K562 treated with DMSO at 1 percent for 12 hours (cell line): Measurements from ENCODE around the gene CILP. TPM values are rescaled to one million over a fixed set of nuclear protein-coding genes. Genes with fewer than 3 reads are reported as not detected.

ENCODE experiments used
- total RNA-seq: library from RNA; unstranded; fragments of 300-600 nt; gene quantifications from 2 replicates; pipeline ENCODE4 v1.2.3, GENCODE V29; 2022; ENCODE audit not compliant: insufficient read depth

The CILP gene, protein sequence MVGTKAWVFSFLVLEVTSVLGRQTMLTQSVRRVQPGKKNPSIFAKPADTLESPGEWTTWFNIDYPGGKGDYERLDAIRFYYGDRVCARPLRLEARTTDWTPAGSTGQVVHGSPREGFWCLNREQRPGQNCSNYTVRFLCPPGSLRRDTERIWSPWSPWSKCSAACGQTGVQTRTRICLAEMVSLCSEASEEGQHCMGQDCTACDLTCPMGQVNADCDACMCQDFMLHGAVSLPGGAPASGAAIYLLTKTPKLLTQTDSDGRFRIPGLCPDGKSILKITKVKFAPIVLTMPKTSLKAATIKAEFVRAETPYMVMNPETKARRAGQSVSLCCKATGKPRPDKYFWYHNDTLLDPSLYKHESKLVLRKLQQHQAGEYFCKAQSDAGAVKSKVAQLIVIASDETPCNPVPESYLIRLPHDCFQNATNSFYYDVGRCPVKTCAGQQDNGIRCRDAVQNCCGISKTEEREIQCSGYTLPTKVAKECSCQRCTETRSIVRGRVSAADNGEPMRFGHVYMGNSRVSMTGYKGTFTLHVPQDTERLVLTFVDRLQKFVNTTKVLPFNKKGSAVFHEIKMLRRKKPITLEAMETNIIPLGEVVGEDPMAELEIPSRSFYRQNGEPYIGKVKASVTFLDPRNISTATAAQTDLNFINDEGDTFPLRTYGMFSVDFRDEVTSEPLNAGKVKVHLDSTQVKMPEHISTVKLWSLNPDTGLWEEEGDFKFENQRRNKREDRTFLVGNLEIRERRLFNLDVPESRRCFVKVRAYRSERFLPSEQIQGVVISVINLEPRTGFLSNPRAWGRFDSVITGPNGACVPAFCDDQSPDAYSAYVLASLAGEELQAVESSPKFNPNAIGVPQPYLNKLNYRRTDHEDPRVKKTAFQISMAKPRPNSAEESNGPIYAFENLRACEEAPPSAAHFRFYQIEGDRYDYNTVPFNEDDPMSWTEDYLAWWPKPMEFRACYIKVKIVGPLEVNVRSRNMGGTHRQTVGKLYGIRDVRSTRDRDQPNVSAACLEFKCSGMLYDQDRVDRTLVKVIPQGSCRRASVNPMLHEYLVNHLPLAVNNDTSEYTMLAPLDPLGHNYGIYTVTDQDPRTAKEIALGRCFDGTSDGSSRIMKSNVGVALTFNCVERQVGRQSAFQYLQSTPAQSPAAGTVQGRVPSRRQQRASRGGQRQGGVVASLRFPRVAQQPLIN
- not detected in 2 replicates for total RNA-seq

DNA sequence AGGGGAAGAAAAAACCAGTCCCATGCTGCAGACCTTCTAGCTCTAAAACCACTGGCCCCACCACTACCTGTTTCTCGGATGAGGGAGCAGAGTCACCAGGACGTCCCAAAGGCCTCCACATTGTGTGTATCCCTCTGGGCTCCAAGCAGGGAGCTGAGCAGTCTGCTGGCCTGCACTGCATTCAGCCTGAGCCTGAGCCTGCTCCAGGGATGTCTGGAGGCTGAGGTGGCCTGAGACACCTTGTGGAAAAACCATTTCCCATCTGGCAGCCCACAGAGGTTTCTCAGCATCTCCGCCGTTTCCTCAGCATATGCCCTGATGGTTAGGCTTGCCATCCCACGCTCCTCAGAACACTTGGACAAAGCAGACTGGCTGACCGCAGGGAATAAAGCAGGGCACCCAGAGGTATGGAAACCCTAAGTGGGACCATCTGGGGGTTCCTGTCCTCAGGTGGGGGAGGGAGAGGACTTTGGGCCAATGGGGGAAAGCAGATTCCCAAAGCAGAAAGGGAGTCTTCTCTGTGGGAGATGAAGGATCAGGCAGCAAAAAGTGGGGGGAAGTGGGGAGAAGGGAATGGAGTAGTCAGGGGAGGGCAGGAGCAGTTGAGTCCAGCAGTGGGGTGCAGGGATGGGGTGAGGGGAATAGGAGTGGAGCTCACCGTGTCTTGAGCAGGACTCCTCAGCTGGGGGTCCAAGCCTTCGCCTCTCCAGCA, at the start of gene CILP:
Gene CILP (minus strand): TSS at position 704 of the 712 bp plus-strand sequence. CDS start 1,718 bp downstream, outside the sequence.

DNA sequence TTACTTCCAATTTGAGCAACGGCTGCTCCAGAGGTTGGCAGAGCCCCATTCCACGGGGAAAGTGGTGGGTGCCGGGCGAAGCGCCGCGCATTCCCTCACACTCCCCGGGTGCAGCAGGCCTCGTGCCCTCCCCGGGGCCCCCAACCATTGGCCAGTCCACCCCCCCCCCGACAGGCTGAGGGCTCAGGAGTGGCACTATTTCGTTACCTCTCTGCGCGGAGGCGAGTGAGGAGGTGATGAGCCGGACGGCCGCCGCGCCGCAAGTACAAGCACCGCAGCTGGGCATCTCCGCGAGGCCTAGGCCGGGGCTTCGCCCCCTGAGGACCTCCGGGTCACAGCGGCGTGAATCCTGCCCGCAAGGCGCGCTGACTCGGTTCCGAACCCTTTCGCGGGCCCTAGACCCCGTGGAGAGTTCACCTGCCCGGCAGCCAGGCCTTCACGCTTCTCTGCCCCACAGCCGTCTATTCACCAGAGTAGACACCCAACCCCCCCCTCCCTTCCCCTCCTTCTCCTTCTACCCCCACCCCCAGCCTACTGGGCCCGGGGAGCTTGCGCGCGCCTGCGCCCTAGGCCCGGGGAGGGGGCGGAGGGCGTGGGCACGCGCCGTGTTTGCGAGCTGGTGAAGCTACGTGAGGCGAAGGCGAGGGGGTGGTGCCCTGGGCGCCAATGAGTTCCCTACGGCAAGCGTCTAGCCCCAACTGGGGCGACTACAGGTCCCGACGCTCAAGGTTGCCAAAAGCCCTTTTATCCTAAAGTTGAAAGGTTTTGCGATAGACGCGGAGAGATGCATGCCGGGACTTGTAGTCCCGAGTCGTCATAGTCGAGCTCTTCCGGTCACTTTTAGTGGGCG, 26.2 kb downstream of the CILP start, which contains the start of gene CLPX:
Gene CLPX (minus strand): TSS at position 475 of the 850 bp plus-strand sequence. CDS start 189 bp downstream, at position 286.

Other genes starting within 250 kb of the CILP start
- gene SPG21, start 221.6 kb downstream of the CILP start, total RNA-seq = 67.4 and 100 TPM in 2 replicates
- gene MTFMT, start 181.8 kb downstream of the CILP start, total RNA-seq = 8.3 and 14.3 TPM in 2 replicates
- gene SLC51B, start 166.1 kb downstream of the CILP start, total RNA-seq = not detected in 2 replicates
- not detected in 2 replicates for gene RASL12, start 143.5 kb downstream of the CILP start, total RNA-seq
- not detected in 2 replicates for gene KBTBD13, start 134.7 kb downstream of the CILP start, total RNA-seq
- gene UBAP1L, start 96.3 kb downstream of the CILP start, total RNA-seq = 0.81 and 1.6 TPM in 2 replicates
- gene PDCD7, start 77.7 kb downstream of the CILP start, total RNA-seq = 24.1 and 42.2 TPM in 2 replicates
- gene CLPX, start 26.1 kb downstream of the CILP start, total RNA-seq = 13.3 and 43.4 TPM in 2 replicates
- 11.2 and 21.3 TPM in 2 replicates for gene PARP16, start 75.4 kb upstream of the CILP start, total RNA-seq
- not detected in 2 replicates for gene RNU5A-1, start 84.6 kb upstream of the CILP start, total RNA-seq
- not detected in 2 replicates for gene RNU5B-1, start 93.2 kb upstream of the CILP start, total RNA-seq
- not detected in 2 replicates for gene IGDCC3, start 166.5 kb upstream of the CILP start, total RNA-seq
- not detected in 2 replicates for gene IGDCC4, start 211.5 kb upstream of the CILP start, total RNA-seq